ENCODE data around the gene ALK.

- TF ChIP-seq POLR2A (IDR thresholded peaks at IDR 0.05), result no peak
- TF ChIP-seq CTCF (IDR thresholded peaks at IDR 0.05), result no peak
Measured at GRCh38 chr2:29189052-29189451, 732.3 kb downstream of the ALK start.
